A673 (cell line): ENCODE results near the gene GOLGA6L7.
"Not testable (repeated sequence)": the region's sequence is repeated elsewhere in the genome, so short reads cannot be mapped to it uniquely, and the experiment has no call there.

ENCODE experiments used
- EZH2 ChIP-seq: fragments of 200-600 bp; sonication (generic); IDR thresholded peaks from 2 replicates; pipeline ENCODE4 v1.6.1; 2017; ENCODE audit warnings: borderline replicate concordance, low read depth, mild to moderate bottlenecking, mixed read lengths, antibody characterized with exemption, low read length; ENCODE audit not compliant: poor library complexity, severe bottlenecking
- TF ChIP-seq, protein P1 (sequence below): fragments of 300-800, 200-600 bp; sonication (generic); conservative IDR thresholded peaks from 2 replicates; pipeline ENCODE4 v1.5.1; 2017; ENCODE audit warnings: low read depth, mild to moderate bottlenecking, antibody characterized with exemption, low read length, moderate library complexity, mixed read lengths

- TF ChIP-seq, protein P1, sequence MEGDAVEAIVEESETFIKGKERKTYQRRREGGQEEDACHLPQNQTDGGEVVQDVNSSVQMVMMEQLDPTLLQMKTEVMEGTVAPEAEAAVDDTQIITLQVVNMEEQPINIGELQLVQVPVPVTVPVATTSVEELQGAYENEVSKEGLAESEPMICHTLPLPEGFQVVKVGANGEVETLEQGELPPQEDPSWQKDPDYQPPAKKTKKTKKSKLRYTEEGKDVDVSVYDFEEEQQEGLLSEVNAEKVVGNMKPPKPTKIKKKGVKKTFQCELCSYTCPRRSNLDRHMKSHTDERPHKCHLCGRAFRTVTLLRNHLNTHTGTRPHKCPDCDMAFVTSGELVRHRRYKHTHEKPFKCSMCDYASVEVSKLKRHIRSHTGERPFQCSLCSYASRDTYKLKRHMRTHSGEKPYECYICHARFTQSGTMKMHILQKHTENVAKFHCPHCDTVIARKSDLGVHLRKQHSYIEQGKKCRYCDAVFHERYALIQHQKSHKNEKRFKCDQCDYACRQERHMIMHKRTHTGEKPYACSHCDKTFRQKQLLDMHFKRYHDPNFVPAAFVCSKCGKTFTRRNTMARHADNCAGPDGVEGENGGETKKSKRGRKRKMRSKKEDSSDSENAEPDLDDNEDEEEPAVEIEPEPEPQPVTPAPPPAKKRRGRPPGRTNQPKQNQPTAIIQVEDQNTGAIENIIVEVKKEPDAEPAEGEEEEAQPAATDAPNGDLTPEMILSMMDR, result not testable (repeated sequence)
- TF ChIP-seq EZH2, result not testable (repeated sequence)
These were observed 827 bp upstream of the GOLGA6L7 start for GRCh38 chr15:28849271-28849670.
